GM12878 (cell line): Measurements from ENCODE around the gene ITGA2. TPM values are rescaled to one million over a fixed set of nuclear protein-coding genes. Genes with fewer than 3 reads are reported as not detected.

ENCODE experiments used
- EED ChIP-seq: sonication (generic); IDR thresholded peaks from 2 replicates; pipeline ENCODE4 v1.6.1; 2016; ENCODE audit warnings: antibody characterized with exemption, low read depth
- EGR1 ChIP-seq, 2 experiments: IDR thresholded peaks; 1 replicate in 1 of 2; 2 replicates in 1 of 2; pipeline ENCODE4 v1.6.1; 2011 to 2012; ENCODE audit warnings: low read depth in 2 of 2, low read length in 2 of 2, borderline replicate concordance in 1 of 2, mild to moderate bottlenecking in 1 of 2, moderate library complexity in 1 of 2
- HDAC2 ChIP-seq: fragments of 200-600 bp; sonication (generic); IDR thresholded peaks from 2 replicates; pipeline ENCODE4 v1.6.1; 2017
- JUNB ChIP-seq: IDR thresholded peaks from 2 replicates; pipeline ENCODE4 v1.6.1; 2016; ENCODE audit warnings: antibody characterized with exemption, mild to moderate bottlenecking
- POU2F2 ChIP-seq: IDR thresholded peaks from 3 replicates; pipeline ENCODE4 v1.6.1; 2011; ENCODE audit warnings: low read depth, mild to moderate bottlenecking, low read length, borderline replicate concordance
- RAD51 ChIP-seq: fragments of 450-650 bp; IDR thresholded peaks from 2 replicates; pipeline ENCODE4 v1.6.1; 2016; ENCODE audit warnings: moderate library complexity, mild to moderate bottlenecking, inconsistent platforms
- SMAD1 ChIP-seq: fragments of 450-650 bp; IDR thresholded peaks from 2 replicates; pipeline ENCODE4 v1.6.1; 2018; ENCODE audit warnings: mild to moderate bottlenecking, low read depth; ENCODE audit not compliant: partially characterized antibody
- SMAD5 ChIP-seq: IDR thresholded peaks from 2 replicates; pipeline ENCODE4 v1.6.1; 2016; ENCODE audit warnings: antibody characterized with exemption, low read depth
- STAT1 ChIP-seq: fragments of 450-650 bp; conservative IDR thresholded peaks from 2 replicates; pipeline ENCODE4 v1.6.1; 2014; ENCODE audit warnings: antibody characterized with exemption, mild to moderate bottlenecking
- SUPT20H ChIP-seq: IDR thresholded peaks from 2 replicates; pipeline ENCODE4 v1.6.1; 2011; ENCODE audit warnings: low read depth, mild to moderate bottlenecking, low read length, moderate library complexity, borderline replicate concordance; ENCODE audit not compliant: control insufficient read depth
- SUZ12 ChIP-seq: fragments of 200-600 bp; sonication (generic); IDR thresholded peaks from one replicate; pipeline ENCODE4 v1.6.1; 2018; ENCODE audit warnings: antibody characterized with exemption, mild to moderate bottlenecking; ENCODE audit not compliant: unreplicated experiment
- TBL1XR1 ChIP-seq: IDR thresholded peaks from 2 replicates; pipeline ENCODE4 v1.6.1; 2012; ENCODE audit warnings: low read depth, low read length, improper control_type of control experiment
- polyA plus RNA-seq, 11 experiments: library from polyadenylated mRNA; depleted of rRNA in 4 of 11; unstranded in 6 of 11; stranded (reverse) in 5 of 11; fragments of >200 nt; fragmentation: Nextera tagmentation in 4 of 11; fragmentation: Illumina TruSeq in 1 of 11; extraction: Ambion mirVana in 4 of 11; extraction: Trizol in 1 of 11; gene quantifications; 1 replicate in 1 of 11; 2 replicates in 10 of 11; pipeline versions ENCODE4 v1.2.1 to v1.2.3, GENCODE V29; 2011 to 2016; ENCODE audit warnings: inconsistent platforms in 2 of 11, missing spikeins in 2 of 11, low read depth in 1 of 11
- total RNA-seq, 4 experiments: library from RNA; depleted of rRNA in 3 of 4; stranded (reverse); fragments of >200 nt in 3 of 4; fragmentation: Illumina TruSeq in 1 of 4; extraction: Trizol in 1 of 4; gene quantifications; 2 replicates each; pipeline versions ENCODE4 v1.2.1 to v1.2.3, GENCODE V29; 2013 to 2021
- TF ChIP-seq, protein P1 (sequence below): IDR thresholded peaks from 2 replicates; pipeline ENCODE4 v1.6.1; 2011; ENCODE audit warnings: low read depth, mild to moderate bottlenecking, low read length, moderate library complexity, borderline replicate concordance; ENCODE audit errors: extremely low read depth
- TF ChIP-seq, protein P2 (sequence below): fragments of 450-650 bp; IDR thresholded peaks from 2 replicates; pipeline ENCODE4 v1.6.1; 2016; ENCODE audit warnings: mild to moderate bottlenecking, moderate library complexity, borderline replicate concordance
- TF ChIP-seq, protein P3 (sequence below): IDR thresholded peaks from 2 replicates; pipeline ENCODE4 v1.6.1; 2011; ENCODE audit warnings: mild to moderate bottlenecking, low read depth, low read length, moderate library complexity; ENCODE audit not compliant: insufficient replicate concordance
- TF ChIP-seq, protein P4 (sequence below): IDR thresholded peaks from 2 replicates; pipeline ENCODE4 v1.6.1; 2011; ENCODE audit warnings: low read depth, low read length, improper control_type of control experiment, borderline replicate concordance
- TF ChIP-seq, protein P5 (sequence below): fragments of 450-650 bp; IDR thresholded peaks from 2 replicates; pipeline ENCODE4 v1.6.1; 2017; ENCODE audit warnings: mild to moderate bottlenecking

Gene ITGA2
- total and polyA plus RNA-seq, 10 of the 15 experiments (the other 5 are each of a cell fraction or from before 2014, with no cell fraction given) = under 0.01 to 0.13 (median 0.03) TPM; not detected in 6

DNA sequence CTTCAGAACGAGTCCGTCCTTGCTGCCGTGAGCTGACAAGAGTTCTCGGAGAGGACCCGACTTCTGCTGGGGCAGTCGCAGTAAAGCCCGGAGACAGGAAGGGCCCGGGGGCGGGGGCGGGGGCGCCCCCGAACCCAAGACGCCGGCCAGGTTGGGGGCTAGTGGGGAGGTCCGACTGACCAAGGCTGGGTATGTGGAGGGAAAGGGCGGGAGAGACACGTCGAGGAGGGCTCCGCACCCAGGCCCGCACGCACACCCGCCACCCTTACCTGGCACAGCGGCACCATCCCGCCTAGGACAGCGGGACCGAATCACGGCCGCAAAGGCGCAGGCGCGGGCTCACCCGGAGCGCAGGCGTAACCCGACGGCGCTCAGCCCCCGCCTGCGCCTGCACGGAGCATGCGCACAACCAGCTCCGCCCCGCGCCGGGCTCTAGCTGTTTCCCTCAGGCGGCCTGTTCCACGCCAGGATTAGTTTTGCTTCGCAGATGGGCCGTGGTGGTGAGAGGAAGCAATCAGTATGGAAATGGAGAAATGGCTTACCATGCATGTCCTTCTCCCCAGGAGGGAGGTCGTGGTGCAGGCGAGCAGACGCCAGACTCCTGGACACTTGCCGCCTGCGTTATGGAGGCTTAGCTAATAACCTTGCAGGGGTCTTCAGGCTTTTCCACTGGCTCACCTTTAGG lies 120.4 kb downstream of the ITGA2 start, which contains the start of gene MOCS2 (continued):
- TF ChIP-seq JUNB (no peak), SUZ12 (no peak), EED (no peak), EGR1 (IDR thresholded peaks at IDR 0.05; ENCODE audit: borderline replicate concordance in 1 of 2, low read depth in 2 of 2, low read length in 2 of 2) (peak in 1 of 2 experiments; percentile 98; a peak in 2 of 3 replicates), SUPT20H (no peak), SMAD1 (no peak), TBL1XR1 (0 out of 2 replicates have a peak, but pooled peaks have one; percentile 45), RAD51 (no peak), HDAC2 (no peak), STAT1 (0 out of 2 replicates have a peak, but pooled peaks have one; percentile 75), SMAD5 (peak; percentile 38; the same call in 1 of the 2 replicates), POU2F2 (no peak)
- TF ChIP-seq, protein P1, sequence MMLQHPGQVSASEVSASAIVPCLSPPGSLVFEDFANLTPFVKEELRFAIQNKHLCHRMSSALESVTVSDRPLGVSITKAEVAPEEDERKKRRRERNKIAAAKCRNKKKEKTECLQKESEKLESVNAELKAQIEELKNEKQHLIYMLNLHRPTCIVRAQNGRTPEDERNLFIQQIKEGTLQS = peak; percentile 2; the same call in 1 of the 2 replicates
- TF ChIP-seq, protein P2, sequence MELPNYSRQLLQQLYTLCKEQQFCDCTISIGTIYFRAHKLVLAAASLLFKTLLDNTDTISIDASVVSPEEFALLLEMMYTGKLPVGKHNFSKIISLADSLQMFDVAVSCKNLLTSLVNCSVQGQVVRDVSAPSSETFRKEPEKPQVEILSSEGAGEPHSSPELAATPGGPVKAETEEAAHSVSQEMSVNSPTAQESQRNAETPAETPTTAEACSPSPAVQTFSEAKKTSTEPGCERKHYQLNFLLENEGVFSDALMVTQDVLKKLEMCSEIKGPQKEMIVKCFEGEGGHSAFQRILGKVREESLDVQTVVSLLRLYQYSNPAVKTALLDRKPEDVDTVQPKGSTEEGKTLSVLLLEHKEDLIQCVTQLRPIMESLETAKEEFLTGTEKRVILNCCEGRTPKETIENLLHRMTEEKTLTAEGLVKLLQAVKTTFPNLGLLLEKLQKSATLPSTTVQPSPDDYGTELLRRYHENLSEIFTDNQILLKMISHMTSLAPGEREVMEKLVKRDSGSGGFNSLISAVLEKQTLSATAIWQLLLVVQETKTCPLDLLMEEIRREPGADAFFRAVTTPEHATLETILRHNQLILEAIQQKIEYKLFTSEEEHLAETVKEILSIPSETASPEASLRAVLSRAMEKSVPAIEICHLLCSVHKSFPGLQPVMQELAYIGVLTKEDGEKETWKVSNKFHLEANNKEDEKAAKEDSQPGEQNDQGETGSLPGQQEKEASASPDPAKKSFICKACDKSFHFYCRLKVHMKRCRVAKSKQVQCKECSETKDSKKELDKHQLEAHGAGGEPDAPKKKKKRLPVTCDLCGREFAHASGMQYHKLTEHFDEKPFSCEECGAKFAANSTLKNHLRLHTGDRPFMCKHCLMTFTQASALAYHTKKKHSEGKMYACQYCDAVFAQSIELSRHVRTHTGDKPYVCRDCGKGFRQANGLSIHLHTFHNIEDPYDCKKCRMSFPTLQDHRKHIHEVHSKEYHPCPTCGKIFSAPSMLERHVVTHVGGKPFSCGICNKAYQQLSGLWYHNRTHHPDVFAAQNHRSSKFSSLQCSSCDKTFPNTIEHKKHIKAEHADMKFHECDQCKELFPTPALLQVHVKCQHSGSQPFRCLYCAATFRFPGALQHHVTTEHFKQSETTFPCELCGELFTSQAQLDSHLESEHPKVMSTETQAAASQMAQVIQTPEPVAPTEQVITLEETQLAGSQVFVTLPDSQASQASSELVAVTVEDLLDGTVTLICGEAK = no peak
- TF ChIP-seq, protein P3, sequence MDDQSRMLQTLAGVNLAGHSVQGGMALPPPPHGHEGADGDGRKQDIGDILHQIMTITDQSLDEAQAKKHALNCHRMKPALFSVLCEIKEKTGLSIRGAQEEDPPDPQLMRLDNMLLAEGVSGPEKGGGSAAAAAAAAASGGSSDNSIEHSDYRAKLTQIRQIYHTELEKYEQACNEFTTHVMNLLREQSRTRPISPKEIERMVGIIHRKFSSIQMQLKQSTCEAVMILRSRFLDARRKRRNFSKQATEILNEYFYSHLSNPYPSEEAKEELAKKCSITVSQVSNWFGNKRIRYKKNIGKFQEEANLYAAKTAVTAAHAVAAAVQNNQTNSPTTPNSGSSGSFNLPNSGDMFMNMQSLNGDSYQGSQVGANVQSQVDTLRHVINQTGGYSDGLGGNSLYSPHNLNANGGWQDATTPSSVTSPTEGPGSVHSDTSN = no peak
- TF ChIP-seq, protein P4, sequence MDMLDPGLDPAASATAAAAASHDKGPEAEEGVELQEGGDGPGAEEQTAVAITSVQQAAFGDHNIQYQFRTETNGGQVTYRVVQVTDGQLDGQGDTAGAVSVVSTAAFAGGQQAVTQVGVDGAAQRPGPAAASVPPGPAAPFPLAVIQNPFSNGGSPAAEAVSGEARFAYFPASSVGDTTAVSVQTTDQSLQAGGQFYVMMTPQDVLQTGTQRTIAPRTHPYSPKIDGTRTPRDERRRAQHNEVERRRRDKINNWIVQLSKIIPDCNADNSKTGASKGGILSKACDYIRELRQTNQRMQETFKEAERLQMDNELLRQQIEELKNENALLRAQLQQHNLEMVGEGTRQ = no peak
- TF ChIP-seq, protein P5, sequence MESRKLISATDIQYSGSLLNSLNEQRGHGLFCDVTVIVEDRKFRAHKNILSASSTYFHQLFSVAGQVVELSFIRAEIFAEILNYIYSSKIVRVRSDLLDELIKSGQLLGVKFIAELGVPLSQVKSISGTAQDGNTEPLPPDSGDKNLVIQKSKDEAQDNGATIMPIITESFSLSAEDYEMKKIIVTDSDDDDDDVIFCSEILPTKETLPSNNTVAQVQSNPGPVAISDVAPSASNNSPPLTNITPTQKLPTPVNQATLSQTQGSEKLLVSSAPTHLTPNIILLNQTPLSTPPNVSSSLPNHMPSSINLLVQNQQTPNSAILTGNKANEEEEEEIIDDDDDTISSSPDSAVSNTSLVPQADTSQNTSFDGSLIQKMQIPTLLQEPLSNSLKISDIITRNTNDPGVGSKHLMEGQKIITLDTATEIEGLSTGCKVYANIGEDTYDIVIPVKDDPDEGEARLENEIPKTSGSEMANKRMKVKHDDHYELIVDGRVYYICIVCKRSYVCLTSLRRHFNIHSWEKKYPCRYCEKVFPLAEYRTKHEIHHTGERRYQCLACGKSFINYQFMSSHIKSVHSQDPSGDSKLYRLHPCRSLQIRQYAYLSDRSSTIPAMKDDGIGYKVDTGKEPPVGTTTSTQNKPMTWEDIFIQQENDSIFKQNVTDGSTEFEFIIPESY = no peak
